NT2/D1 (cell line): ENCODE measurements around the gene SND1.

Experiments
- SUZ12 ChIP-seq: IDR thresholded peaks from 2 replicates; pipeline ENCODE4 v1.6.1; 2011; ENCODE audit not compliant: insufficient read length, insufficient read depth; ENCODE audit errors: extremely low read depth
- YY1 ChIP-seq: IDR thresholded peaks from 2 replicates; pipeline ENCODE4 v1.6.1; 2011; ENCODE audit not compliant: insufficient read length, insufficient read depth
- ZNF274 ChIP-seq: IDR thresholded peaks from 2 replicates; pipeline ENCODE4 v1.6.1; 2011; ENCODE audit warnings: mild to moderate bottlenecking, low read depth, low read length

DNA sequence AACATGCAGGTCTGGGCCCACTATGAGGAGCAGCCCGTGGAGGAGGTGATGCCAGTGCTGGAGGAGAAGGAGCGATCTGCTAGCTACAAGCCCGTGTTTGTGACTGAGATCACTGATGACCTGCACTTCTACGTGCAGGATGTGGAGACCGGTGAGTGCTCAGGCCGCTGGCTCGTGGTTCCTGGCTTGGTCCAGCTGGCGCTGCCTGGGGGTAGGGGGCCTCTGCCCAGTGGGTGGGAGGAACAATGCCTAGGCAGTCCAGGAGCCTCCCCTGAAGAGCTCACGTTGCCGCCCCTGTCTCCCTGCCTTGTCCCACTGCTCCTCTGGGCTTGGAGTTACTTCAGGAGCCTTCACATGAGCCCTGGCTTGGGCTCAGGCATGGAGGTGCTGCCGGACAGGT is 429.4 kb downstream of the SND1 start:
- TF ChIP-seq ZNF274 (no peak), SUZ12 (no peak), YY1 (no peak)
